ELF-1 (cell line): ENCODE results near the gene PLEKHD1.
A peak's percentile ranks its signal among the peaks of the same experiment; 100 is the strongest.
"Not testable (repeated sequence)": the region's sequence is repeated elsewhere in the genome, so short reads cannot be mapped to it uniquely, and the experiment has no call there.

Source experiments
- DNase-seq: peaks from one replicate; pipeline ENCODE4 v3.0.0-alpha.2; 2016; ENCODE audit warnings: low read depth, low spot score

PLEKHD1 gene

DNA sequence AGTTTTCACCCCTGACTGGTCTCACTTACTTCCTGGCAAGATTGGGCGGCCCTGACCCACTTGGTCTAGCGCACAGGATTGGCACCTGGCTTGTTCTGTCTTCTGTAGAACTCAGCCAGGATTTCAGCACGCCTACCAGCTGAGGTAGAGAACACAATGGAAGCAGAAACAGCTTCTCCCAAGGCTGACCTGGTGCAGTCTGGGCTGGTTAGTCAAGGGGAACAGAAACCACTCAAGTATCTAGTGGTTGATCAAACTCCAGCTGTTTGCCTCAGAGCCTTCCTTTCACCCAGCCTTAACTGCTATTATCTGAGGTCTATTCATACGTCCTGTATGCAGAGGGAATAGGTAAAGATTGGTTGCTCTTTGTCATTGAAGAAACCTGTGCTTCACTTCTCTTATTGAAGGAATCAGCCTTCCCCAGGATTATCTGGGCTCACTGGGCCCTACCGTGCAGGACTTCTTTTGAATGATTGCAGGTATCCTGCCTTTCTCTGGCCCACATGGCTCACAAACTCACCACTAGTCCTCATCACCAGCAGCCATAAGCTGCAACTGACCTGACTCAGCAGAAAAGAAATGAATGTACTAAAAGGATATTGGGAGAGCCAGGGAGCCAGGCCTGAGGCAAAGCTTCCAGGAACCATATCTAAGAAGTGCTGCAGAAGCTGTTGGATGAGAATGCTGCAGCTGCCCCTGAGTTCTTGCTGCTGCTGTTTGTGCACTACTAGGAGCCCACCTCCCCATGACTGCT lies 2.5 kb upstream of the PLEKHD1 start:
- DNase-seq: no peak

- peak; percentile 69 for DNase-seq
Measured at GRCh38 chr14:69483765-69484443, 624 bp upstream of the PLEKHD1 start.

GRCh38 chr14:69485315-69485660 lies 760 bp downstream of the PLEKHD1 start:
- DNase-seq: no peak

DNA sequence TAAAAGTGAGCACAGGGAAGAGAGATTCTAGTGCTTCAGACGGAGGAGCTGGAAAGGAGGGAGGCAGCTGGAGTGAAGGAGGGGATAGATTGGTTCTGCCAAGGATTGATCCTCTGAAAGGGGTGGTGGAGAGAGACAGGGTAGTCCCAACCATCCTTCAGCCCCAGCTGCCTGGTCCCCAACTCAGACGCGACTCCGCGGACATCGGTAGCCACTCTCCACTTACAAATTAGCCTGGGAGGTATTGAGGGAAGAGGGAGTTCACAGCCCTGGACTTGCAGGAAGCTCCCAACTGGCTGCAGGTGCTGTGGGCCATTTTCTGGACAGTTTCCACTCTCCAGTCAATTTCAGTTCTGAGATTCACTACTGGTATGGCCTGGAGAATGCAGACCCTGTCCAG lies 1.2 kb downstream of the PLEKHD1 start:
- DNase-seq: no peak

DNA sequence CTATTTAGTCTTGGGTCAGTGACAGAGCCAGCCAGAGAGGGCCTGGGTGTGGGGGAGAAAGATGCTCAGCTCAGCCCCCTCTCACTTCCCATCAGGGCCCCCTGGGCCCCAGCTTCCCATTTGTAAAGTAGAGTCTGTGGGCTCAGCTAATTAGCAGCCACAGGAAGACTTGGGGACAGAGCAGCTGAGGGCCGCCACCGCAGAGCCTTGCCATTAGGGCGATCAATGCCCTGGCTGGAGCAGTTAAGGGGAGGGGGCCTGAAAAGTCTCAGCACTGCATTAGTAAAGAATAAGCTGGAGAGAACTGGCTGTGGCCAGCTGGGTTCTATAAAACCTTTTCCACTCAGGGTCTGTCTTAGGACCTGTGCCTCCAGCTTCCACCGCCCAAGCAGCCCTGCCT lies 2.7 kb downstream of the PLEKHD1 start:
- DNase-seq: no peak

- no peak for DNase-seq
Measured at GRCh38 chr14:69487771-69488170, 3.2 kb downstream of the PLEKHD1 start.

DNA sequence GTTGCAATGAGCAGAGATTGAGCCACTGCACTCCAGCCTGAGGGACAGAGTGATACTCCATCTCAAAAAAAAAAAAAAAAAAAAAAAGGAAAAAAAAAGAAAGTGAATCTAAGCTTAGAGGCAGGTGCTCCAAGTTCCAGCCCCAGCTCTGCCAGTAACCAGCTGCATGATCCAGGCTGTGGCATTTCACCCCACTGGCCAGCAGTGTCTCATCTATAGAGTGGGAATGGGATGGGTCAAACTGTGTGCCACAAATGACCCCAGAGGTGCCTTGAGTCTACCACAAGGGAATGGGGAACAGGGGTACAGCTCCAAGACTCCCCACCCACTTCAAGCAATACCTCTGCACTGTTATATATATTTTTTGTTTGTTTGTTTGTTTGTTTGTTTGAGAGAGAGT lies 5.0 kb downstream of the PLEKHD1 start:
- no peak for DNase-seq

- no peak for DNase-seq
Measured at GRCh38 chr14:69490219-69490918, 5.8 kb downstream of the PLEKHD1 start.

GRCh38 chr14:69491193-69491592 lies 6.7 kb downstream of the PLEKHD1 start:
- no peak for DNase-seq

DNA sequence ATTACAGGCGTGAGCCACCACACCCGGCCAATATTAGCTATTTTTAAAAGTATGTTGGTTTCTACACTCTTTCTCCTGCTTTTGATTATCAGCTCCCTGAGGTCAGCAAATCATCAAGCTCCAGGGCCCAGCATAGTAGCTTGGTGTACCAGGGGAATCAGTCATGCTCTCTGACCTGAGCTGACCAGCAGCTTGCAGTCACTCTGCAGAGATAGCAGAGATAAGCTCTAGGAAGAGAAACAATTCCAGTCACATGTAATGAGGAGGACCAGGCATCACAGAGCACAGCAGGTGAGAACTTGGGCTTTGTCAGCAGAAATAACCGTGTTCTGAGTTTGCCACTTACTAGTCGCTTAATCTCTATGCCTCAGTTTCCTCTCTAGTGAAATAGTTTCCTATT lies 8.5 kb downstream of the PLEKHD1 start:
- DNase-seq: no peak

GRCh38 chr14:69493791-69494190 lies 9.3 kb downstream of the PLEKHD1 start:
- no peak for DNase-seq

GRCh38 chr14:69495341-69495921 lies 10.9 kb downstream of the PLEKHD1 start:
- no peak for DNase-seq

GRCh38 chr14:69497866-69498265 lies 13.3 kb downstream of the PLEKHD1 start:
- DNase-seq: not testable (repeated sequence)

DNA sequence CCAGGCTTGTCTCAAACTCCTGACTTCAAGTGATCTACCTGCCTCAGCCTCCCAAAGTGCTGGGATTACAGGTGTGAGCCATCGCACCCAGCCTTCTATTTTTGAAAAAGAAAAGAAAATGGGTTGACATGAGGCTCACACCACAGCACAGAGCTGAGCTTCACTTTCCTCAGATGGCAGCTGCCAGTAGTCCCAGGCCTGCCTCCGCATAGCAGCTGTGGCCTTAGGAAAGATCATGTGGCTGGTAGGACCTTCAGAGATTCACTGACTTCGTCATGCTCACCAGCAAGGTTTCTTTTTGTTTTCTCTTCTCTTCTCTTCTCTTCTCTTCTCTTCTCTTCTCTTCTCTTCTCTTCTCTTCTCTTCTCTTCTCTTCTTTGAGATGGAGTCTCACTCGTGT lies 13.8 kb downstream of the PLEKHD1 start:
- not testable (repeated sequence) for DNase-seq

DNA sequence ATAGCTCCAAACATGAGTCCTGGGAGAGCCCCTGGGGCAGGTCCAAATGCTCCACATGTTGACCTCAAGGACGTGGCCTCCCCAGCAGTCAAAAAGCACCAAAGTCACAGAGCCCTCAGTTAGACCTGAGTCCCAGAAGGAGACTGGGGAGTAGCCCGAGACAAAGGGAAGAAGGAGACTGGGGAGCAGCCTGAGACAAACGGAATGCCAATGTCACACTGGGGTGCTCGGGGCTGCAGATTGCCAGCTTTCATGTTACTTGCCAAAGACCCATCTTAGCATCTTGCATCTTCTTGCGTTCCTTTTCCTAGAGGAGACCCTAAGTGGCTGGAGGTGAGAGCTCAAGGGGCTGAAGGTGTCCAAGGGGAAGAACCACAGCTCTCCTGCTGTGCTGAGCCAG lies 14.9 kb downstream of the PLEKHD1 start:
- DNase-seq: no peak

DNA sequence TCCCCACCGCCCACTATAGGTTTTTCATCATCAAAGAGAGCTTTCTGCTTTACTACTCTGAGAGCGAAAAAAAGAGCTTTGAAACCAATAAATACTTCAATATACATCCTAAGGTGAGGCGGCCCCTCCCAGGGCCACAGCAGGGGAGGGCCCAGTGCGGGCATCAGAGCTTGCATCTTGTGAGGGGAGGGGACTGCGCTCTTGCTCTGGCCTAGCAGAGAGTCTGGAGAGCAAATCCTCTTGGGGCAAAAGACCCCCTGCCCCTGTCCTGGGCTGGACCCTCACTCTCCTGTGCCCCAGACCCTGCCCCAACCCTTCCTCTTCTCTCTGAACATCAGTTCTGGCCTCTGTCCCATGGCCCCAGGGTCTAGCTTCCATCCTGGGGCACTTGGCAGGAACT lies 15.6 kb downstream of the PLEKHD1 start:
- no peak for DNase-seq

DNA sequence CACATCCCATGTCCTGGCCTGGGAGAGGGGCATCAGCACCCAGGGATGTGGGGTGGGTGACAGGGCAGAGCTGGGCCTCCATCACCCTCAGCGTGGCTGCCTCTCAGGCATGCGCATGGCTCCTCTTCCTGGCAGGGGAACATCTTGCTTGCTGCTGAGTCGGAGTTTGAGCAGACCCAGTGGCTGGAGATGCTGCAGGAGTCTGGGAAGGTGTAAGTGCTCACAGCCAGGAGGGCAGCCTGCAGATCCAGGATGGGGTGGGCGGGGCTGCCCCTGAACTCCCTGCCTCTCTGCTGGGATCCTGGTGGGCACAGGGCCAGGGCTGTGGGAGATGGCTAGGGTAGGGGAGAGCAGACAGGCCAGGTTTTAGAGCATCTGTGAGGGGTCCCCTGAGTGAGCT lies 16.2 kb downstream of the PLEKHD1 start:
- DNase-seq: no peak

GRCh38 chr14:69501423-69501838 lies 16.9 kb downstream of the PLEKHD1 start:
- DNase-seq: no peak

- DNase-seq: no peak
Measured at GRCh38 chr14:69504775-69505174, 20.2 kb downstream of the PLEKHD1 start.

GRCh38 chr14:69505338-69506240 lies 21.1 kb downstream of the PLEKHD1 start:
- DNase-seq: no peak

GRCh38 chr14:69506241-69506595 lies 21.7 kb downstream of the PLEKHD1 start:
- no peak for DNase-seq
